NOMO-1 (cell line): Measurements from ENCODE around the gene ARID5A.
A peak's percentile ranks its signal among the peaks of the same experiment; 100 is the strongest.

Experiments used
- DNase-seq, 2 experiments: peaks; one replicate each; lab custom pipeline; 2025; ENCODE audit not compliant: unreplicated experiment in 2 of 2; lab: John Stamatoyannopoulos, UW

The ARID5A gene

GRCh38 chr2:96527286-96528005 lies 9.1 kb upstream of the ARID5A start:
- peak in 1 of 2 experiments; percentile 6 for DNase-seq

- DNase-seq: peak; percentile 17 to 35
Observed at GRCh38 chr2:96528006-96528699, 8.4 kb upstream of the ARID5A start.

DNA sequence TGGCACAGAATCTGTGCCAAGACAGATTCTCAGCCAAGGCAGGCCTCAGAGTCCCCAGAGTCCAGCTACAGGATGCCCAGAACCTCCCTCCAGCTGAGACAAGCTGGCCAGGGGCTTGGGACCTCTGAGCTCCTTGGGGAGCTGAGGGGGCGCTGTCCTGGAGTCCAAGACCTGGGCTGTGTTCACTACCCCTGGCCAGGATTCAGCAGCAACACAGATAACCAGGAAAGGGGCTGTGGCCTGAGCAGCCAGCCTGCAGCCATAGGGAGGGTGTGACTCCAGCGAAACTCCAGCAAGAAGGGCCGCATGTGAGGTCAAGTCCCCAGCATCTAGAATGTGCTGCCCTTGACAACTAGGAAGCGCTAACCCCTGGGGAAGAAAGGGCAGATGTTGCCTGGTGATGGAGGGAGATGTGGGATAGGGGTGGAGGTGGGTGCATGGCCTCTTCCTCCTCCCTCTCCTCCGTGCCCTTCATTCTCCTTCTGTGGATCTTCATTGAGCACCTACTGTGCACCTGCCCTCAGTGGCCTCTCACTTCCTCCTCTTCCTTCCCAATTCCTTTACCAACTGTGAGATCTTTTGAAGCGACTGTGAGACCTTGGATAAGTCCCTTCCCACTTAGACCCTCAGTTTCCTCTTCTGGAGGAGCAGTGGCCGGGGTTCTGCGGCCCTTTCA lies 7.7 kb upstream of the ARID5A start:
- no peak for DNase-seq

- DNase-seq: no peak
Observed at GRCh38 chr2:96529376-96530143, 7.0 kb upstream of the ARID5A start.

- no peak for DNase-seq
Observed at GRCh38 chr2:96530144-96530430, 6.5 kb upstream of the ARID5A start.

GRCh38 chr2:96530474-96531357 lies 5.8 kb upstream of the ARID5A start:
- DNase-seq: no peak

DNA sequence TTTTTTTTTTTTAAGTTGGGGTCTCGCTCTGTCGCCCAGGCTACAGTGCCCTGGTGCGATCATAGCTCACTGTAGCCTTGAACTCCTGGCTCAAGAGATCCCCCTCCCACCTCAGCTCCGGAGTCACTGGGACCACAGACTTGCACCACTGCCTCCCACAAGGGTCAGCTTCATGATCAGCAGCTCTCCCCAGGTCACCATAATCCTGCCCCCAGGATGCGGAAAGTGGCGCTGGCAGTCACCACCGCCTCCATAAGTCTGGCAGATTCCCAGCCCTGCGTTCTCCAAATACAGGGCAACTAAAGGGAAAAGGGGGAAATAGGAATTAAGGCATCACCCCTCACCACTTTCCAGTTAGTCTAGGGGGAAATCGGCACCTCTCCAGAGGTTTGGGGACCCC lies 5.2 kb upstream of the ARID5A start:
- no peak for DNase-seq

DNA sequence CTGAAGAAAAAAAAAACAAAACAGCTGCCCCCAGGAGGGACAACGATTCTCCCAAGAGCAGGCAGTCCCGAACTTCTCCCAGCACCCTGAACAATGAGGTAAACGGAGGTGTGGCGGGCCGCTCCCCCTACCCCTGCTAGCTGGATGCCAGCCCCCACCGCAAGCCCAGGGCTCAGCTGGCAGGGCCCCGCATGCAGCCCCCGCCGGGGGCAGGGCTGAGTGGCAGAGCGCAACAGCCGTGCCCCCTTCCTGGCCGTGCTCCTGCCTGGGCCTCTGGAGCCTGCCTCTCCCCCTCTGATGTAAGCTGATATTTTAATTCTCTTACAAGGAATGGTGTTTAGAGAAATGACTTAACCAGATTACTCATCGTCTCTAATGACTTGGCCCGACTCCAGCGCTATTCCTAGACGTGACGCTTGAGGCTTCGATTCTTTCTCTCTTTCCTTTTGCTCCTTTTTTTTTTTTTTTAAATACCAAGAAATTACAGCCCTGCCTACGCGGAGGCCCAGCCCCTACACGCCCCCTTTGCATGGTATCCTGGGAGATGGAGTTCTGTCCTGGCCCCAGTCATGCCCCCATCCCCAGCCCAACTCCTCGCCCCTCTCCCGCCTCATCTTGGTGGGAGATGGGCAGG lies 4.6 kb upstream of the ARID5A start:
- DNase-seq: peak; percentile 91 to 98

GRCh38 chr2:96532641-96533291 lies 3.8 kb upstream of the ARID5A start:
- no peak for DNase-seq

GRCh38 chr2:96533292-96534073 lies 3.1 kb upstream of the ARID5A start:
- DNase-seq: peak; percentile 54 to 64

DNA sequence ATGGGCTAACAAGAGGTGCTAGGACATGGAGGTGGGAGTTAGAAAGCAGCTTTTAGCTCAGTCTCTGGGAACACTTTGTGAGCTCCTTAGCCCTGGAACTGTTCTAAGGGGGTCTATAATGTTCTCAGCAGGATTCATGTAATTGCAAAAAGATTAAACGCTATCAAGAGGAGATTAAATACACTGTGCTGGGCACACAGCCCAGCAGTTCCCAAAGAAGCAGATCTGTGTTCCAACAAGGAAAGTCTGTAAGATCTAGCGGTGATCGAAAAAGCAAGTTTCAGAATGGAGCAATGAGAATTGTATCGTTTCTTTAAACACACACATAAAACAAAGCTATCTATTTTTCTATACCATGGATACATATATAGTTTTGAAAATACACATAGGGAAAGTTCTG lies 2.4 kb upstream of the ARID5A start:
- no peak for DNase-seq

- no peak for DNase-seq
Observed at GRCh38 chr2:96534701-96535181, 1.8 kb upstream of the ARID5A start.

GRCh38 chr2:96535331-96535730 lies 1.2 kb upstream of the ARID5A start:
- DNase-seq: no peak

DNA sequence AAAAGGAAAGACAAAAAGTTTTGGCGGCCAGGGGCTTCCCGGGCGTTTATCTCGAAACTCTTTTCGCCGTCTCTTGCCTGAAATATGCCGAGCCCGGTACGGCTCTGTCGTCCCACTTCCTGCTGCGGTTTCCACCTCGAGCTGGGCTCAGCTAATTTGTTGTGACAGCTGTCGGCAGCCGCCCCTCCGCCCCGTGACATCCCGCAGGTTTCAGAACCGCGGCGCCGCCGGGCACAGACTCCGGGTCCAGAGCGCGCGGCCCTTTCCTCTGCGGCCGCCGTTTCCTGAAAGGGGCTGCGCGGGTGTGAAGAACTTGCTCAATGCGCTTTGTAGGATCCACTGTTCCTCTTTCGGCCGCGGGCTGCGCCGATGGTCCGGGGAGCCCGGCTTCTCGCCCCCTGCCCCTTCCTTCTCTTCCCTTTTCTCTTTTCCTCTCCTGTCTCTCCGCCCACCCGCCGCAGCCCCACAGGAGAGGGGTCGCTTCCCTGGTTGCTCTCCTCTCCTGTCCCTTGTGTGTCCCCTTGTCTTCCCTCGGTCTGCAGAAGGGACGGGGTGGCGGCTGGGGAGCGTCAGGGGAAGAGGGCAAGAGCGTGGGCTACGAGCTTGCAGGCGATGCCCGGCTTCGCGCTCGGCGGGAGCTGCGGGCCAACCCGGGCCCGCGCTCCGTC lies 648 bp downstream of the ARID5A start:
- peak; percentile 91 to 92 for DNase-seq

GRCh38 chr2:96537734-96538486 lies 1.4 kb downstream of the ARID5A start:
- DNase-seq: no peak

GRCh38 chr2:96538487-96539214 lies 2.1 kb downstream of the ARID5A start:
- DNase-seq: peak in 1 of 2 experiments; percentile 3
